ENCODE results near the gene KCNJ18.
"Not testable (repeated sequence)": the region's sequence is repeated elsewhere in the genome, so short reads cannot be mapped to it uniquely, and the experiment has no call there.

The KCNJ18 gene

DNA sequence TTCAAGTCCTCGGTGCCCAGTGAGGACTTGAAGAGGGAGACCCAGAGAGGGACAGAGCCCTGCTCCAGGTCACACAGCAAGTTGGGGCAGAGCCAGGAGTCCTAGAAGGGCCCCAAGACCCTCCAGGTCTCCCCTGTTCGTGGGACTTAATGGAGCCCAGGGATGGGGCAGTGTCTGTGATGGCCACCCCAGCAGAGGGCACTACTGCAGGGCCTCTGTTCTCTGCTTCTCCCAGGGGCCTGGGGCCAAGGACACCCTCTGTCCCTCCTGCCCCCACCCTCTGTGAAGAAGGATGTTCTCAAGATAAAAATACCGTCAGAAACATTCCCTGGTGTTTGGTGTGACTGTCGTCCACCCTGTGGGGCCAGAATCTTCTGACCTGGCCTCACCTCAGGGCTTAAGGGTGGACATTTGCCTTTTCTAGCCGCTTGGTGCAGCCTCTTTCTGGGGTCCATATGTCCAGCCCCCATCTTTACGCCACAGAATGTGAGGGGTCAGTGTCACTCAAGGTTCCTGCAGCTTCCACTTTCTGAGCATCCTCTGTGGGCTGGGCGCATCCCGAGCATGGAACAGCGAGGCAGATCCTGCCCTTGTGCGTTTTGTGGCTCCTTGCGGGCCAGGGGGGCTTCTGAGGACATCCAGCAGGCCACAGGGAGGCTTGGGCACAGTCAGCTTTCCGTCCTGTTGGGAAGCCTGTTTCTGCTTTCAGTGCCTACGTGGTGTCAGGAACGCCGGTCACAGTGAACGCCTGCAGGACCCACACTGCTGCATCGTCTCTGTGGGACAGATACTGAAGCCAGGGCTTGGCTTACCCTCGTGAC lies at the start of gene KCNJ18:
KCNJ18 (plus strand) TSS at position 641 of the 821 bp plus-strand sequence. CDS start 10,264 bp downstream, outside the sequence.
- DNase-seq (ENCODE audit: low read depth): not testable (repeated sequence)

DNA sequence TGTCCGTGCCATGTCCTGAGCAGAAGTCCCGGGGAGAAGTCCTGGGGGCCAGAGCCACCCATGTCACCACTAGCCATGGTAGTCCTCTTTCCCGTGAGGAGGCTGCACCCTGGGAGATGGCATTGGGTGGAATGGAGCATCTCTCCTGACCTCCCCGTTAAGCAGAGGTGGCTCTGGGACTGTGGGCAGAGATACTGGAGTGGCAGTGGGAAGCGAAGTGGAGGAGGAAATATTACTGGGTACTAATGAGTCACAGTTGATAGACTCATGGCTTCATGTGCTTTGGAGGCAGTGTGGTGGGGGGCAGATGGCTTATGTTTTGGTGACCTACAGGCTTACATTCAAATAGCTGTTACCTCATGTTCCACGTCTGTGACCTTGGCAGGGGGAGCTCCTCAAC lies 44.2 kb upstream of the KCNJ18 start:
- not testable (repeated sequence) for DNase-seq (ENCODE audit: low read depth)

DNA sequence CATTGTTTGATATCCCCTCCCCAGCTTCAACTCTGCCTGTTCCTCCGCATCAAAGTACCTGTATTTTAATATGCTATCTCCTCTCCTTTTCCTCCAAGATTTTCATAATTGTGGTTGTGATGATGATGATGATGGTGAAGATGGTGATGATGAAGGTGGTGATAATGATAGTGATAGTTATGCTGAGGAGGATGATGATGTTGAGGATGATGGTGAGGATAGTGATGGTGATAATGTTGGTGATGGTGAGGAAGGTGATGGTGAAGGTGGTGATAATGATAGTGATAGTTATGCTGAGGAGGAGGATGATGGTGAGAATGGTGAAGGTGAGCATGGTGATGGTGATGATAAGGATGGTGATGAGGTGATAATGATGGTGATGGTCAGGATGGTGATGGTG lies 42.3 kb upstream of the KCNJ18 start:
- DNase-seq (ENCODE audit: low read depth): not testable (repeated sequence)

DNA sequence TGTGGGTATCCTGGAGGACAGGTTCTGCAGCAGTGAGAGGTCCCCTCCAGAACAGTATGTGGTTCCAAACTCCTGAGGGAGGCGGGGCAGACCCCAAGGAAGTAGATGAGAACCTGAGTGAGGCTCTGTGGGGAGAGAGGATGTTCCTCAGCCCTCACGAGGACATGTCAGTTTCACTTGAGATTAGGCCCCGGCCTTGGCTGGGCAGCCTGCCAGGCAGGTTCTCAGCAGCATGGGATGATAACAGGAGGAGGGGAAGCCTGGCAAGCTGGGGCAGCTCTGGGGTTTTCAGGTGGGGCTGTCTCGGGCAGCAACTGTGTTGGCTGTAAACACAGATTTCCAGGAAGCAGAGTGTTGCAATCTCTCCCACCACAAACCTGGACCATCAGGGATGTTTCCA lies 40.3 kb upstream of the KCNJ18 start:
- not testable (repeated sequence) for DNase-seq (ENCODE audit: low read depth)

DNA sequence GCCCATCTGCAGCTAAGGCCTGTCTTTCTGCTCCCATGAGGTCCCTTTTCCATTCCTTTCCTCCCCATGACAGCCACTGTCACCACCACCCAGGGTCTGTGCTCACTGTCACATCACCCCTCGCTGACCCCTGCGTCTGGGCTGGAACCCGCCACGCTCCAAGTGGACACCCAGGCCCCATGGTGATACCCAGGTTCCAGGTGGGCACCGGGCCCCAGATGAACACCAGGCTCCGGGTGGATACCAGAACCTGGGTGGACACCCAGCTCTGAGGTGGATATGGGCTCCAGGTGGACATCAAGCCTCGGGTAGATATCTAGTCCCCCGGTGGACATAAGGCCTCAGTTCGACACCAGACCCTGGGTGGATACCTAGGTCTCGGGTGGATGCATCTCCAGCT lies 39.1 kb upstream of the KCNJ18 start:
- DNase-seq (ENCODE audit: low read depth): not testable (repeated sequence)

DNA sequence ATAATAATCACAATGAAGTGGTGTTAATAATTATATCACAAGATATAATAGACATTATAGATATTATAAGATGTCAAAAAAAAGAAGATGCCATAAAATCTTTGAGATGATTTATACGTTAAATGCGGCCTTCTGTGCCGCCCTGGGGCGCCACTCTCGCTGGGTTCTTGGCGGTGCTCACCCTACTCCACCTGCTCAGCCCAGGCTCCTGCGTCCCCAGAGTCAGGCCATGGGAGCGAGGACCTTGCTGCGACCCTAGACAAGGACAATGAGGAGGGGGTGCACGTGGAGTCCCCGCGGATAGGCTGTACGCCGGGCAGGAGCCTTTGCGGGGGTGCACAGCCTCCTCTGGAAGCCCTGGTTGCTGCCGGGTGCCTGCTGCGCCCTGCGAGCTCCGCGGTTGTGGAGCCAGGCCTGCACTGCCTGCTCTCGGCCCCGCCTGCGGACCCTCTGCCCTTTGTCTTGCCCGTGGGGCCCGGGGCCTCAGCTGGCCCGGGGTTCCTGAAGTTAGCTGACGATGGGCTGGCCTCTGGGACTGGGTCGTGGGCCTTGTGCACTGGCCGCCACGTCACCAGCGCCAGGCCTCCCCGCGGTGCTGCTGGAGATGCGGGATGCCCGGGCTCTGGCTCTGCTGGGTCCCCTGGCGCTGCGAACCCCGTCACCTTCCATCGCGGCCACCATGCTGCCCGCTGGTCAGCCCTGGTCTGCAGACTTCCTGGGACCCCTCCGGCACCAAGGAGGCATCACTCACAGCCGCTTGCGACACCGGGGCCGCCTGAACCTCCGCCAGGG lies 35.6 kb upstream of the KCNJ18 start:
- DNase-seq (ENCODE audit: low read depth): not testable (repeated sequence)

DNA sequence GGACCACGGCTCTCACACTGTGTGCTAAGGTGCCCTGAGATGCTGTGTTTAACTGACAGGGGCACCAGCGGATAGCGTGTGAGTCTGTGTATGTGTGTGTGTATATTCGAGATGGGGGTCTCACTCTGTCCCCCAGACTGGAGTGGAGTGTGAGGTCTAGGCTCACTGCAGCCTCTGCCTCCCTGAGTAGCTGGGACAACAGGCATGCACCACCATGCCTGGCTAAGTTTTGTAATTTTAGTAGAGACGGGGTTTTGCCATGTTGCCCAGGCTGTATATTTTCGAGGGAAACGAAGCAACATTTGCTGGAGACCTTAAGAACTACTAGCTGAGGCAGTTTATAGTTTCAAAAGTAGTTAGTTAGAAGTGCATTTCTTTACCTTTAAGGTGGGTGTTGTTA lies 32.7 kb upstream of the KCNJ18 start:
- not testable (repeated sequence) for DNase-seq (ENCODE audit: low read depth)

DNA sequence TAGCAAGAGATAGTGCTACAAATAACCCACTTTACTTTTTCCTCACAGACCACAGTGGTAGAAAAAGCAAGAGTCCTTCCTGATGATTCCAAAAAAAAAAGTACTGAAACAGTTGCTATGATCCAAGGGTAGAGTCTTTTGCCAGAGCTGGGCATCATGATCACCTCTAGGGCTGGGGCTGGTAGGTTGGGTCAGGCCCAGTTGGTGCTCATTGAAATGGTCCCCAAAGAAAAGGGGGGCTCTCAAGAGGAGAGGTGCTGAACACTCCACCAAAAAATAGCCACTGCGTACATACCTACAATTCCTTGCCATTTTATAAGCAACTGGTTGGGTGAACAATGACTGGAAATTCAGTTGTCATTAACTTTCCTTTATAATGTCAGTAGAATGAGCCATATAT lies 30.9 kb upstream of the KCNJ18 start:
- not testable (repeated sequence) for DNase-seq (ENCODE audit: low read depth)

DNA sequence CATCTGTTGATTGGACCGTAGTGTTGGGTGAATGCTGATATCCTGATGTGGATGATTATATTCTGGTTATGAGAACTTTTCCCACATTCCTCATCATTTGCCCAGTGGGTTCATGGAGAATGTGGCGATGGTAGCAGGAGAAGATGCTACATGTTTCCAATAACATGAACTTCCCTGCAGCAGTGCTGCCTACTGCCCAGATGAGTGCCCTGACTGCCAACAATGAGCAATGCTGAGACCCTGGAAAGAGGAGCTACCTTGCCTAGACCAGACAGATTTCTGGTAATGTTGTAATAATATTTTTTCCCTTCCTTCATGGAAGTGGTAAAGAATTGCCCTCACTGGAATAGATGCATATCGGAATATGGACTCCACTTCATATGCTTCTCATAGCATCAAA lies 29.2 kb upstream of the KCNJ18 start:
- not testable (repeated sequence) for DNase-seq (ENCODE audit: low read depth)

DNA sequence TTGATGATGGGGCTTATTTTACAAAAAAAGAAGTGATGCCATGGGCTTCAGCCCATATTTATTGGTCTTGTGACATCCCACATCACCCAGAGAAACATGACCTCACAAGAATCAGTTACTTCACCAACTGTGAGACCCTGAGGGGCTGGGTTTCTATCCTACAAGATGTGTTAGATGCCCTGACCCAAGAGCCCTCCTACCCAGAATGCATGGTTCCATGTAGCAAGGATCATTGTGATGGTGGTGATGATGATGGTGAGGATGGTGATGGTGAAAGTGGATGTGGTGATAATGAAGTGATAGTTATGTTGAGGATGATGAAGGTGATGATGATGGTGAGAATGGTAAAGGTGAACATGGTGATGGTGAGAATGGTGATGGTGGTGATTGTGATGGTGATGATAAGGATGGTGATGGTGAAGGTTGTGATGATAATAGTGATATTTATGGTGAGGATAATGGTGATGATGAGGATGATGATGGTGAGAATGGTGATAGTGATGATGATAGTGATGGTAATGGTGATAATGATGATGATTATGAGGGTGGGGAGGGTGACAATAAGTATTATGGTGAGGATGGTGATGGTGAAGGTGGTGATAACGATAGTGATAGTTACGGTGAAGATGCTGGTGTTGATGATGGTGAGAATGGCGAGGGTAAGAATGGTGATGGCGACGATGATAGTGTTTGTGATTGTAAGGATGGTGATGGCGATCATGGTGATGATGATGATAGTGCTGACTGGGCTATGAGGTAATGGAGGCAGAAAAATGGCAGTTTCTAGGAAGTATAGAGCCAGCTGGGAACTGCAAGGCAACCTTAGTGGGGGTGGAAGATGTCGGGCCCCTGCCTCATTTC lies 28.5 kb upstream of the KCNJ18 start:
- not testable (repeated sequence) for DNase-seq (ENCODE audit: low read depth)

DNA sequence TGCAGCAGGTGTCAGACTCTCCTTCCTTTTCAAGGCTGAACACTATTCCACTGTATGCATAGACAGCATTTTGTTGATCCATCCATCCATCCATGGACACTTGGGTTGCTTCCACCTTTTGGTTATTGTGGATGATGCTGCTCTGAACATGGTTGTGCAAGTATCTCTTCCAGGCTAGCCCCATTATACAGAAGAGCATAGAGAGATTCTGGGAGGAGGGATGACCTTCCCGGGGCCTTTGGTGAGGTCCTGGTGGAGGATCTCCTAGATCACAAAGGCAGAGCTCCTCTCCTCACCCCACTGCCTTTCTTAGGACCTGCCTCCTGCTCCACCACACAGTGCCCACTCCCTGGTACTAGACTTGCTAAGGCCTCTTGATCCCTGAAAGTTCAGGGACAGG lies 27.2 kb upstream of the KCNJ18 start:
- not testable (repeated sequence) for DNase-seq (ENCODE audit: low read depth)

DNA sequence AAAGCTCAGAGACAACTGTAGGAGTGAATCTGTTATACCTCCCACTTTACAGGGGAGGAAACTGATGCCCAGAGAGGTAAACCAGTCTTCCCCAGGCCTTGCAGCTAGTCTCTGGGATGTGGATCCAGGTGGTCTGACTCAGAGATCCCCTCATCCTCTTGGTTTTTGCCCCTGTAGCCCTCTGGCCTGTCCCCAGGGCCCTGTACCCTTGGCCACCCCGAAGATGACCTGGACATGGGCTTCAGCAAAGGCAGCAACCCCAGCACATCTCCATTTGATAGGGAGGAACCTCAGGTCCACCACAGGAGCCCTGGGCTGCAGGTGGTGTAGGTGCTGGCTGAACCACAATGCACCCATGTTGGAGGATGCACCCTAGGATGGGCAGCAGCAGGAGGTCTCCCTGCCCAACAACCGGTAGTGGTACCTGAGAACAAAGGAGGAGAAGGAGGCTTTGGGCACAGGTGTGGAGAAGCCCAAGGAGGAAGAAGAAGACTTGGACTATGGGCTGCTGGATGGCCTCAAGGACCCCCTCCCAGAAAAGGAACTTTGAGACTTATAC lies 26.3 kb upstream of the KCNJ18 start:
- DNase-seq (ENCODE audit: low read depth): not testable (repeated sequence)

DNA sequence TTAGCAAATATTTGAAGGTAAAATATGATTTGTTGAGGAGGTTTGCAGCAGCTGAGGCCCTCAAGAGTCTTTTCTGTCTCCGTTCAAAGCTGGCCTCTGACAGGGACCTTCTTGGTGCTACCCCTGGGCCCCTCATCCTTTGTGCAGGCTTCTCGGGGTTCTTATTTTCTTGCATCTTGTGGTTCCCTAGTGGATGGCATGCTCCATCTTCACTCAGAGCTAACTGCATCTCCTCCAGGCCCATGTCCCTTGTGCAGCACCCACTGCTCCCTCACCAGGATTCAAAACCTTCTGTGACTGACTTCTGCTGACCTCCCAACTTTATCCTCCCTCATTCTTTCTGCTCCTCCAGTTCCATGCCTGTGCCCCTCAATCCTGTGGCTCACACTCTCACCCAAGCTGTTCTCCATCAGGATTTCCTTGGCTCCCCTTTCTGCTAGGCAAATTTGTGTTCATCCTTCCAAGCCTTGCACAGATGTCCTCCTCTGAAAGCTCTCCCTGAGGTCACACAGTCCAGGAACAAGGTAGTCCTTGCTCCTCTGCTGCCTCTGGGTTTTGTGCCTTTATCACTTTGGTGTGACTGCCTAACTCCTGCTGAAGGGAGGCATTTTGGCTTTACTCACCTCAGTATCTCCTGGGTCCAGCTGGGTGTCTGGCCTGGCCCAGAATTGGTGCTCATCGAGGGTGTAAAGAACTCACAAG lies 25.5 kb upstream of the KCNJ18 start:
- DNase-seq (ENCODE audit: low read depth): not testable (repeated sequence)

DNA sequence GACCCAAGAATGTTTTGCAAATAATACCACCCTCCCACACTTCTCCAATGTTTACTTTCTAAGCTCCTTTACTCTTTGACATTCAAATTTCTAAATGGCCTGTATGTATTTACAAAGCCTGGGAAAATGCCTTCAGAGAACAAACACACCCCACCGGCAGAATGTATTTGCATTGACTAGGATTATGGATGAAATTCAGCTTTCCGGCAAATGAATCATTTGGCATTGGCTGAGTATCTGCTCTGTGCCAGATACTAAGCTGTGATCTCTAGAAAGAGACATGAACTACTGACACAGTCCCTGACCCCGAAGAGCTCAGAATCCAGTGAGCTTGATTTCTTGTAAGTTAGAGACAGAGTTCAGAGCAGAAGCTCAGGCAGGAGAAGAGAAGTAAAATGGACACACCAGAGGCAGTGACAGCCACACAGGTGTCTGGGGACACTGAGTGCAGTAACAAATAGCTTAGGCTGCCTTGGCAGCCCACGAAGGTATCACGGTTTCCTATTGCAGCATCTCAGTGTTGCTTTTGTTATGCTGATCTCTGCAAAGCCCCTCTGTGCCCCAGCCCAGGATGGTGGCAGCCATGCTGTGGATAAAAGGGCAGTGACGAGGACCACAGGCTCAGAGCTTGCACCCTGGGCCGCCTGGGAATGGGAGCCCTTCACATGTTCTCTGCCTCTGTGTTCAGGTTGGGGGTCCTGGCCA lies 24.8 kb upstream of the KCNJ18 start:
- DNase-seq (ENCODE audit: low read depth): not testable (repeated sequence)

DNA sequence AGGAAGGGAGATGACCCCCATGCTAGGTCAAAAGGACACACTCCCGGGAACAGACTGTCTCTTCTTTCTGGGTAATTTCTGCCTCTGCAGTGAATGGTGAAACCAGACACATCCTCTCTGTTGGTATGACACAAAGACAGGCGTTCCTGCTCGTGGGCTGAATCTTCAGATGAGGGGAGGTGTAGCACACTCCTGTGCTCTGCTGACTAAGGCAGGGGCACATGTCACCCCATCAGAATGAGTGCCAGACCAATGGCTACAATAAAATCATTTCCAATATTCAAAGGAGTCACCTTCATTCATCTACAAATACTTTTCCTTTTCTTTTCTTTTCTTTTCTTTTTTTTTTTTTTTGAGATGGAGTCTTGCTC lies 24.2 kb upstream of the KCNJ18 start:
- not testable (repeated sequence) for DNase-seq (ENCODE audit: low read depth)

DNA sequence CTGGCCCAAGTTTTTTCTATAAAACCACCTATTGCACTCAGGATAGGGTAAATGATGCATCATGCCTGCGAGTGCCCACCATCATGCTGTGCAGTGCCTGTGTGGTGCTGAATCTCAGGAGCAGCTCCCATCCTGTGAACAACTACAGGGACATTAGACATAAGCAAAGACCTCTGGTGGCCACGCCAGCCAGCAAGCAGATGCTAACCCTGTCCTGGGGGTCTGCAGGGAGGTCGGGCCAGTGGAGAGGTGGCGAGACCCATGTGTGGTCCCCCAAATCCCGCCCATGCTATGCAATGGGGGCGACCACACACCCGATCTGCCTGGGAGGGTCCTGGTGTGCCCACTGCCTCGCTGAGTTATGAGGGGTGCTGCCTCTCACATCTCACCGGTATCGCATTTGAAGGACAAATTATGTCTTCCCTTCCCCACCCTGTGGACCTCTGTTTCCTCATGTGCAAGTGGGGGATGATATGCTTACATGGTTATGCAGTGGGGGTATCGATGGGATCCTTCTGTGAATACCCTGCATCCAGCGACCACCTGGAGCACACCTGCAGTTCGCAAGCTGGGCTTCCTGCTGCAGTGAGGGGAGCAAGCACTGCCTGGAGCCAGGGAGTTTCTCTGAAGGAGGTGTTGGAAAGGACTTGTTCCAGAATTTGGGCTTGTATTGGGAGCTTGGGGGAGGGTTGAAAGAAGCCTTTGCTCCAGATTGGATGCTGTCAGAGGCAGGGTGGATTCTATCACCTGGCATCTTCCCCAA lies 23.4 kb upstream of the KCNJ18 start:
- DNase-seq (ENCODE audit: low read depth): not testable (repeated sequence)

DNA sequence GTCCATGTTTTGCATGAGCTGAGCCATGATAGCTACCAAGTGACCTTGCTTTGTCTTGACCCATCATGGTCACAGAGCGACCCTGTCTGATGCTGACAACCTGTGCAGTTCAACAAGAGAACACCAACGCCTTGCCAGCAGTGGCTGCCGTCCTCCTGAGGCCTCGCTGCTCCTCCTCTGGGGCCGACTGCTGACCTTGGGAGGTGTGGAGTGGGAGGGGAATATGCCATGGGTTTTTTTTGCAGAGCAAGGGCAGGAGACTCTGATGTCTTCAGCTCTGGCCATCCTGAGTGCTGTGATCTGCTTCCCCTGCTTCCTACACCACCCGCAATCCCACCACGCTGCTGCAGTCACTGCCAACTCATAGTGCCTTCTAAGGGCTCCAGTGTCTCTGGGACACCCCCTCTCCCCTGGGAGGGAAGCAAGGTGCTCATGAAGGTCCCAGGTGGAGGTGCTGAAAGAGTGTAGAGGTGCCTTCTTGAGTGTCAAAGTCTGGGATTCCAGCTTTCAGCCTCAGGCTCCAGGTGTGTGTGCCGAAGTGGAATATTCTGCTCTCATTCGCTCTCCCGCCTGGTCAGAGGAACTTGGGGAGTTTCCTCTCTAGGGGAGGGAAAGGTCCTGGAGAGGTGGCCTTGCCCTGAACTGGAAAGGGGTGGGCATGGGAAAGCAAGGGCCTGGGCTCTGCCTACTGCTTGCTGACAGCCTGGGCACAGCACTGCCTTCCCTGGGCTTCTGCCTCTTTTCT lies 22.5 kb upstream of the KCNJ18 start:
- DNase-seq (ENCODE audit: low read depth): not testable (repeated sequence)

DNA sequence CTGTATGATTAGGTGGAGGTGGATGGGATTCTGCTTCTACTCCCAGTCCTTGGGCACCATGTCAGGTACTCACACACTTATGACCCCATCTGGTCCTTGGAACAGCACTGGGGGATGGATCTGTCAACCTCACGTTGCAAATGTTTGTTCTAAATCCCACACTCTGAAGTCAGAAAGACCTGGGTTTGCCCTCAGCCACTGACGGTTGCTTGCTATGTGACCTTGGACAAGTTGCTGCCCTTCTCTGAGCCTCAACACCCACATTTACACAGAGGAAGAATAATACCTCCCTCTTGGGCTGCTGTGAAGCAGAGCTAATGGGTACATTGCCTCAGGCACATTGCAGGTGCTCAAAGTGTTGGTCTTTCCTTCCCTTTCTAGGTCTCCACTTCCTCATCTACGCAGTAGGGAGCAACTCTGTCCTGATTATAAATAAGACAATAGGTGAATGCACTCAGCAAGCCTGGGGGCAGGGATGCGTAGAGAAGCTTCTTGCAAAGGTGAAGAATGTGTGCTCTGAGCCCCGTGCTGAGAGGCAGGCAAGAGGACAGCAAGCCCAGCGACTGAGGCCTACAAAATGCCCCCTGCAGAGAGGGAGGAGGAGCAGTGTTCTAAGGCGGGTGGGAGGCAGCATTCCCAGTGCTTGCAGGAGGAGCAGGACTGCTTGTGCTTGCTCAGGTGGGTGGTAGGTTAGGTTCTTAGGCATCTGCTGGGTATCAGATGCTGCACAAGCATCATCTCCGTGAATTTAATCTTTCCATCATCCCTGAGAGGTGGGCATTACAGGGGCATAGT lies 21.8 kb upstream of the KCNJ18 start:
- DNase-seq (ENCODE audit: low read depth): not testable (repeated sequence)

Data from ELR (cell line).